GM18499 (cell line): ENCODE data around the gene CCDC43.

ENCODE experiments used
- ATAC-seq: cut with Tn5 transposase; IDR thresholded peaks from one replicate; pipeline ENCODE4 v1.9.1; 2021; ENCODE audit warnings: moderate number of reproducible peaks; ENCODE audit not compliant: insufficient read depth, unreplicated experiment

Gene CCDC43

DNA sequence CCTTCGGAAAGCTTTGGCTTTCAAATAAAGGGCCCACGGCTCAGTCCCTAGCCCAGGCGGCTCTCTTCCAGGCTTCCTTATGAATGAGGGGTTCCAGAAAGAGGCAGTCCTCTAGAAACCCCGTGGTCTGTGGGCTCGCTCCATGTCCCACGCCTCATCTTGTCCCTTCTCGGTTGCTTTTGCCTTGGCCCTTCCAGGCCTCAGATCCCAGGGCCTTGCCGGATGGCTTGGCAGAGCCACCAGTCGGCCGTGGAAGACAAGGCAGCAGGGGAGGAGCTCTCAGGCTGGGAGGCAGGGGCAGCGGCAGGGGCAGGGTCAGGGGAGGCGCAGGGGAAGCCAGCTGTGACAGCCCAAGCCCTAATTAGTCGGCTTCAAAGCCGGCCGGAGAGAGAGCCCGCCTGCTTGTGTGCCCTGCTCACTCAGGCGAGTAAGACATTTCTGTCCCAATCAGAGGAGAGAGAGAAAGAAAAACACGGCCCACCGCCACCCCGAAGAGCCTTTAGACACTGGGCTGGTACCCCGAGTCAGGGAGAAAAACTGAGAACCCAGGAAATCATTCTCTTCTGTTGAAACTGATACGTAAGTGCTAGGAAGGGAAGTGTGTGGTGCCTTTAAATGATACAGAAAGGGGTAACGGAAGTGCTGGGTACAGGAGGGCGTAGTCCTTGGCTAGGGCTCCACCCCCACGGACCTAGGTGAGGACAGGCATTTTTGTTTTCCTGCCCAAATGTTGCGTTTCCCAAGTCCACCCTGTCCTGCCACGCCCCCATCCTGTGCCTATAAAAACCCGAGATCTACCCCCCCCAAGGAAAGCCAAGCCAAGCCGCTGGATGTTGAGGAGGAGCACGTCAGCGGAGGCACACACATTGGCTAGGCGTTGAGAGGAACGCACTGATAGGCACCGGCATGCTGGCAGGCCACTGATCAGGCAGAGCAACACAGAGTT is 61.1 kb downstream of the CCDC43 start:
- no peak for ATAC-seq

GRCh38 chr17:44627513-44628242 is 61.9 kb downstream of the CCDC43 start:
- ATAC-seq: no peak
